ENCODE measurements around the gene NEGR1. TPM values are rescaled to one million over a fixed set of nuclear protein-coding genes. Genes with fewer than 3 reads are reported as not detected.

Gene NEGR1
- total RNA-seq, 1 experiment from 2014 or later: 19.2 TPM

GRCh38 chr1:71393301-71393700 is 889.0 kb downstream of the NEGR1 start:
- BruUV-seq (replicated peaks): no TSS peak
- Mint-ChIP-seq H3K4me3 (ENCODE audit: low read depth, unreplicated experiment) (no peak overlapping the region), H3K4me1 (ENCODE audit: low read depth, unreplicated experiment) (no peaks in the 10 kb centered on the region), H3K27me3 (ENCODE audit: unreplicated experiment) (no peaks in the 10 kb centered on the region), H3K9me3 (ENCODE audit: low read depth, unreplicated experiment) (peaks cover 9% of the 10 kb centered on the region), H3K36me3 (ENCODE audit: insufficient read depth, unreplicated experiment) (no peaks in the 10 kb centered on the region), H3K27ac (ENCODE audit: unreplicated experiment) (no peak overlapping the region)
- CTCF ChIA-PET: no interaction called here
- intact Hi-C loops (cut with micrococcal nuclease; ENCODE audit: unreplicated experiment): no loop called here
- TF ChIP-seq CTCF (IDR thresholded peaks at IDR 0.05; ENCODE audit: unreplicated experiment): no peak
- DNase-seq: no peak

- no peak for DNase-seq
- no TSS peak for BruUV-seq (replicated peaks)
- no peak overlapping the region for H3K27ac Mint-ChIP-seq (ENCODE audit: unreplicated experiment)
- no peak for TF ChIP-seq CTCF (IDR thresholded peaks at IDR 0.05; ENCODE audit: unreplicated experiment)
- H3K9me3 Mint-ChIP-seq (ENCODE audit: low read depth, unreplicated experiment): peaks cover 18% of the 10 kb centered on the region
- H3K4me1 Mint-ChIP-seq (ENCODE audit: low read depth, unreplicated experiment): no peaks in the 10 kb centered on the region
- CTCF ChIA-PET: interaction anchor here (0.7 kb wide), 1 partner anchor 145 kb away, joined by 4 read pairs; no protein-coding TSS in a partner anchor
- H3K27me3 Mint-ChIP-seq (ENCODE audit: unreplicated experiment): no peaks in the 10 kb centered on the region
- intact Hi-C loops (cut with micrococcal nuclease; ENCODE audit: unreplicated experiment): no loop called here
- no peak overlapping the region for H3K4me3 Mint-ChIP-seq (ENCODE audit: low read depth, unreplicated experiment)
- no peaks in the 10 kb centered on the region for H3K36me3 Mint-ChIP-seq (ENCODE audit: insufficient read depth, unreplicated experiment)
Observed at GRCh38 chr1:71390518-71390917, 891.8 kb downstream of the NEGR1 start.

- no peak for TF ChIP-seq CTCF (IDR thresholded peaks at IDR 0.05; ENCODE audit: unreplicated experiment)
- no peak for DNase-seq
- CTCF ChIA-PET: no interaction called here
- no peaks in the 10 kb centered on the region for H3K27me3 Mint-ChIP-seq (ENCODE audit: unreplicated experiment)
- no peaks in the 10 kb centered on the region for H3K36me3 Mint-ChIP-seq (ENCODE audit: insufficient read depth, unreplicated experiment)
- no peaks in the 10 kb centered on the region for H3K4me1 Mint-ChIP-seq (ENCODE audit: low read depth, unreplicated experiment)
- peaks cover 15% of the 10 kb centered on the region for H3K9me3 Mint-ChIP-seq (ENCODE audit: low read depth, unreplicated experiment)
- no peak overlapping the region for H3K27ac Mint-ChIP-seq (ENCODE audit: unreplicated experiment)
- BruUV-seq (replicated peaks): no TSS peak
- intact Hi-C loops (cut with micrococcal nuclease; ENCODE audit: unreplicated experiment): no loop called here
- no peak overlapping the region for H3K4me3 Mint-ChIP-seq (ENCODE audit: low read depth, unreplicated experiment)
Observed at GRCh38 chr1:71377886-71378285, 904.5 kb downstream of the NEGR1 start.

GRCh38 chr1:71372496-71372895 is 909.8 kb downstream of the NEGR1 start:
- Mint-ChIP-seq H3K27ac (ENCODE audit: unreplicated experiment) (no peak overlapping the region), H3K36me3 (ENCODE audit: insufficient read depth, unreplicated experiment) (no peaks in the 10 kb centered on the region), H3K27me3 (ENCODE audit: unreplicated experiment) (no peaks in the 10 kb centered on the region), H3K4me3 (ENCODE audit: low read depth, unreplicated experiment) (no peak overlapping the region), H3K9me3 (ENCODE audit: low read depth, unreplicated experiment) (peaks cover 7% of the 10 kb centered on the region), H3K4me1 (ENCODE audit: low read depth, unreplicated experiment) (no peaks in the 10 kb centered on the region)
- BruUV-seq (replicated peaks): no TSS peak
- DNase-seq: no peak
- intact Hi-C loops (cut with micrococcal nuclease; ENCODE audit: unreplicated experiment): no loop called here
- CTCF ChIA-PET: no interaction called here
- TF ChIP-seq CTCF (IDR thresholded peaks at IDR 0.05; ENCODE audit: unreplicated experiment): no peak

All from Calu3 (cell line).